Esophagus muscularis mucosa (tissue), 4 donors: ENCODE data around the gene MAN1A1. TPM values are rescaled to one million over a fixed set of nuclear protein-coding genes. Genes with fewer than 3 reads are reported as not detected.

Experiments
- DNase-seq: peaks from one replicate; pipeline ENCODE4 v3.0.0-alpha.2; 2017; ENCODE audit errors: extremely low spot score
- H3K27ac ChIP-seq, 4 donors: fragments of 200-600 bp; sonication (generic); replicated peaks in 1 of 4; 1 replicate in 3 of 4; 2 replicates in 1 of 4; pipeline ENCODE4 v1.5.1; 2016 to 2019; ENCODE audit warnings: mild to moderate bottlenecking in 1 of 4
- H3K27me3 ChIP-seq, 4 donors: fragments of 200-600 bp; sonication (generic); one replicate each; pipeline versions ENCODE4 v1.5.1 to v1.6.0; 2016 to 2019
- H3K36me3 ChIP-seq, 4 donors: fragments of 200-600 bp; sonication (generic); one replicate each; pipeline ENCODE4 v1.5.1; 2016 to 2019
- H3K4me1 ChIP-seq, 4 donors: fragments of 200-600 bp; sonication (generic); one replicate each; pipeline ENCODE4 v1.5.1; 2016 to 2019
- H3K4me3 ChIP-seq, 4 donors: fragments of 200-600 bp; sonication (generic); 1 replicate in 2 of 4; 2 replicates in 2 of 4; pipeline ENCODE4 v1.5.1; 2016 to 2019; ENCODE audit warnings: mild to moderate bottlenecking in 4 of 4, moderate library complexity in 1 of 4
- H3K9me3 ChIP-seq, 4 donors: fragments of 200-600 bp; sonication (generic); 1 replicate in 3 of 4; 2 replicates in 1 of 4; pipeline ENCODE4 v1.5.1; 2016 to 2019
- CTCF ChIP-seq, 3 experiments: fragments of 200-600 bp in 2 of 3; fragments of 450-650 bp in 1 of 3; sonication (generic) in 2 of 3; IDR thresholded peaks; one replicate each; pipeline ENCODE4 v1.5.1; 2017 to 2019; ENCODE audit warnings: antibody characterized with exemption in 3 of 3, mild to moderate bottlenecking in 2 of 3, moderate library complexity in 1 of 3
- EP300 ChIP-seq: sonication (generic); formaldehyde crosslinking; IDR thresholded peaks from one replicate; pipeline ENCODE4 v1.6.1; 2017; ENCODE audit warnings: antibody characterized with exemption
- POLR2A ChIP-seq: fragments of 450-650 bp; IDR thresholded peaks from one replicate; pipeline ENCODE4 v1.6.1; 2017; ENCODE audit warnings: antibody characterized with exemption, moderate library complexity, mild to moderate bottlenecking, low read depth
- POLR2AphosphoS5 ChIP-seq, 2 donors: sonication (generic); formaldehyde crosslinking; IDR thresholded peaks; one replicate each; pipeline ENCODE4 v1.6.1; 2017; ENCODE audit warnings: antibody characterized with exemption in 2 of 2
- WGBS: methylation state at CpG from one replicate; pipeline ENCODE4 v1.1.5; 2018; 5-methylcytosine and 5-hydroxymethylcytosine counted together
- intact Hi-C: fragments of 100-400 bp; cut with DNase I; formaldehyde crosslinking; loops from one replicate; pipeline ENCODE4 v1.15.1; 2023
- total RNA-seq, 4 donors: library from RNA; depleted of rRNA; stranded (reverse); fragments of >200 nt; gene quantifications; one replicate each; pipeline versions ENCODE4 v1.1.0 to v1.2.1, GENCODE V29; 2016

Gene MAN1A1
- total RNA-seq, 4 donors from 2014 or later: 79.4 to 125 (median 101) TPM

- no peaks in the 10 kb centered on the region for H3K9me3 ChIP-seq
- peaks cover 14 to 41% (median 28%) of the 10 kb centered on the region in 4 donors for H3K4me1 ChIP-seq
- WGBS: 38% methylated on average over 5 of the region's 5 CpGs
- peak overlapping the region in 3 of 4 donors; percentile 44 to 77 (median 53) for H3K27ac ChIP-seq
- intact Hi-C loops: loop anchor here (5.0 to 10.0 kb wide), 2 partner anchors 199 to 927 kb away; partner anchors contain the start of gene MAN1A1
- peak; percentile 39 for DNase-seq
- no peaks in the 10 kb centered on the region for H3K27me3 ChIP-seq
- TF ChIP-seq CTCF (IDR thresholded peaks at IDR 0.05) (peak; percentile 51 to 68 (median 62)), POLR2AphosphoS5 (IDR thresholded peaks at IDR 0.05) (peak in 1 of 2 donors; percentile 48), POLR2A (no peak)
- H3K36me3 ChIP-seq: no peaks in the 10 kb centered on the region
- peak overlapping the region; percentile 15 to 35 (median 22) for H3K4me3 ChIP-seq
These were observed 201.3 kb downstream of the MAN1A1 start for GRCh38 chr6:119148098-119148824.

- intact Hi-C loops: loop anchor here (5.0 to 10.0 kb wide), 2 partner anchors 200 to 927 kb away; partner anchors contain the start of gene MAN1A1
- Histone ChIP-seq H3K27me3 (no peaks in the 10 kb centered on the region), H3K4me1 (peaks cover 14 to 41% (median 28%) of the 10 kb centered on the region in 4 donors), H3K27ac (peak overlapping the region in 3 of 4 donors; percentile 44 to 77 (median 53)), H3K36me3 (no peaks in the 10 kb centered on the region), H3K4me3 (no peak overlapping the region), H3K9me3 (no peaks in the 10 kb centered on the region)
- TF ChIP-seq EP300 (no peak), POLR2AphosphoS5 (IDR thresholded peaks at IDR 0.05) (peak; percentile 27 to 39)
- 44% methylated on average over 6 of the region's 6 CpGs for WGBS
- DNase-seq: peak; percentile 91
These were observed 202.2 kb downstream of the MAN1A1 start for GRCh38 chr6:119147101-119148053.

GRCh38 chr6:119145111-119145510 lies 204.4 kb downstream of the MAN1A1 start:
- Histone ChIP-seq H3K4me3 (no peak overlapping the region), H3K27me3 (no peaks in the 10 kb centered on the region), H3K9me3 (no peaks in the 10 kb centered on the region), H3K27ac (no peak overlapping the region), H3K36me3 (no peaks in the 10 kb centered on the region), H3K4me1 (peaks cover 14 to 31% (median 24%) of the 10 kb centered on the region in 4 donors)
- no peak for TF ChIP-seq POLR2A
- no peak for TF ChIP-seq POLR2AphosphoS5 (IDR thresholded peaks at IDR 0.05)
- TF ChIP-seq EP300: no peak
- no peak for TF ChIP-seq CTCF (IDR thresholded peaks at IDR 0.05)
- 33% methylated on average over 2 of the region's 2 CpGs for WGBS
- DNase-seq: peak; percentile 89
- intact Hi-C loops: loop anchor here (5.0 to 10.0 kb wide), 2 partner anchors 202 to 930 kb away; partner anchors contain the start of gene MAN1A1

- intact Hi-C loops: loop anchor here (10.0 kb wide), 1 partner anchor 932 kb away; no protein-coding TSS in a partner anchor
- peak; percentile 50 for DNase-seq
These were observed 206.9 kb downstream of the MAN1A1 start for GRCh38 chr6:119142637-119143036.

More at GRCh38 chr6:119142637-119143036, 206.9 kb downstream of the MAN1A1 start:
- no peaks in the 10 kb centered on the region for H3K27me3 ChIP-seq
- no peak overlapping the region for H3K27ac ChIP-seq
- no peaks in the 10 kb centered on the region for H3K36me3 ChIP-seq
- no peaks in the 10 kb centered on the region for H3K9me3 ChIP-seq
- 96% methylated on average over 5 of the region's 5 CpGs for WGBS
- TF ChIP-seq POLR2AphosphoS5 (IDR thresholded peaks at IDR 0.05) (no peak), POLR2A (no peak), CTCF (IDR thresholded peaks at IDR 0.05) (no peak), EP300 (no peak)
- no peak overlapping the region for H3K4me3 ChIP-seq
- H3K4me1 ChIP-seq: peaks cover 5 to 21% (median 14%) of the 10 kb centered on the region in 4 donors
